HTERT RPE-1 (cell line): ENCODE measurements around the gene ART5.

ENCODE experiments used
- in situ Hi-C: fragments of 300-500 bp; cut with MboI; formaldehyde crosslinking; loops from 4 replicates; pipeline ENCODE4 v1.14.3; 2020; ENCODE audit warnings: low sequenced_read_pairs

Gene ART5, protein sequence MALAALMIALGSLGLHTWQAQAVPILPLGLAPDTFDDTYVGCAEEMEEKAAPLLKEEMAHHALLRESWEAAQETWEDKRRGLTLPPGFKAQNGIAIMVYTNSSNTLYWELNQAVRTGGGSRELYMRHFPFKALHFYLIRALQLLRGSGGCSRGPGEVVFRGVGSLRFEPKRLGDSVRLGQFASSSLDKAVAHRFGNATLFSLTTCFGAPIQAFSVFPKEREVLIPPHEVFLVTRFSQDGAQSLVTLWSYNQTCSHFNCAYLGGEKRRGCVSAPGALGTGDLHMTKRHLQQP

DNA sequence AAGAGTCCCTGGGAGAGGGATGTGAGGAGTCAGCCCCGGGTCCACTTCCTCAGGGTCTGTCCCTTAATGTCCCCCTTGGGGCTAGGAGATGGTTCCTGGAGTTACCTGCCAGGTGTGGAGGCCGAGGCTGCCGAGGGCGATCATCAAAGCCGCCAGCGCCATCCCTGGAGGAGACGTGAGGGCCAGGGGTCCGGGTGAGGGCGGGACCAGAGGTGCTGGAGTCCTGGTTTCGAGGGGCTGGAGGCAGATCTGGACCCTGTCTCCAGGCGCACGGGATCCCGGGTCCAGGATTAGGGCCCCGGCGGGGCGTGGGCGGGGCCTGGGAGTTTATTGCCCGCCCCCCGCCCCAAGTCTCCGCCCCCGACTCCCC is at the start of gene ART5:
Gene ART5 (minus strand): TSS at position 292 of the 370 bp plus-strand sequence. CDS start 130 bp downstream, at position 162.
- in situ Hi-C loops, result no loop called here

DNA sequence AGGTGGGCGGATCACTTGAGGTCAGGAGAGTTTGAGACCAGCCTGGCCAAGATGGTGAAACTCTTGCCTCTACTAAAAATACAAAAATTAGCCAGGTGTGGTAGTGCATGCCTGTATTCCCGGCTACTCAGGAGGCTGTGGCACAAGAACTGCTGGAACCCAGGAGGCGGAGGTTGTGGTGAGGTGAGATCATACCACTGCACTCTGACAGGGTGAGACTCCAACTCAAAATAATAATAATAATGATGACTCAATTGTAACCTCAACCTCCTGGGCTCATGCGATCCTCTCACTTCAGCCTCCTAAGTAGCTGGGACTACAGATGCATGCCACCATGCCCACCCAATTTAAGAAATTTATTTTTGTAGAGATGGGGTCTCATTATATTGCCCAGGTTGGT is 45.0 kb upstream of the ART5 start:
- in situ Hi-C loops, result no loop called here

DNA sequence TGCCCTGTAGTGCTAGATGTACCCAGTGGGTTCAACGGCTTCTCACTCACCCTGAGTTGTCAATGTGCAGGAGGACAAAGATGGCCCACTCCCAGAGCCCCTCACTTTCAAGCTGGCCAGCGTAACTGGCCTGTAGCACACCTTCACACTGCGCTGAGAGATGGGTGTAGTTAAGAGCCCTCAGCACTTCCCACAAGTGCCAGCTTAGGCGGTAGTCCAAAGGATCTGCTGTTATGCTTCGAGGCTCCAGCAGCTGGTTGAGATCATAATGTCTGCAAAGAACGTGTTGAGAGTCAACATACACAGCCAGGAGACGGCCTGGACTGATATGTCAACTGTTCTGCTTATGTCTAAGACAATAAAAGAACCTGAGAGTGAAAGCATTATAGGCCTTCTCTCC is 44.1 kb upstream of the ART5 start:
- in situ Hi-C loops, result no loop called here

DNA sequence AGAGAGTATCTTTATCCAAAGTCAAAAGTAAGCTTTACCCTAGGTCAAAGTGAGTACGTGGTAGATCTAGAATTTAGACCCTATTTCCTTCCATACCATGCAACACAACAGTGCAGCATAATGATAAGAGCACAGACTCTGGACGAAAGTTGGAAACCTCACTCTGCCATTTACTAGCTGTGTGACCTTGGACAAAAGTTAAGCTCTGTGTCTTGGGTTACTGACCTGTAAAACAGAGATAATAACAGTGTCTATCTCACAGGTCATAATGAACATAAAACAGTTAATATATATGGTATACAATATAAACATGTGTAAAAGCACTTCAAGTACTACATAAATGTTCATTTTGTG is 43.0 kb upstream of the ART5 start:
- in situ Hi-C loops, result no loop called here

DNA sequence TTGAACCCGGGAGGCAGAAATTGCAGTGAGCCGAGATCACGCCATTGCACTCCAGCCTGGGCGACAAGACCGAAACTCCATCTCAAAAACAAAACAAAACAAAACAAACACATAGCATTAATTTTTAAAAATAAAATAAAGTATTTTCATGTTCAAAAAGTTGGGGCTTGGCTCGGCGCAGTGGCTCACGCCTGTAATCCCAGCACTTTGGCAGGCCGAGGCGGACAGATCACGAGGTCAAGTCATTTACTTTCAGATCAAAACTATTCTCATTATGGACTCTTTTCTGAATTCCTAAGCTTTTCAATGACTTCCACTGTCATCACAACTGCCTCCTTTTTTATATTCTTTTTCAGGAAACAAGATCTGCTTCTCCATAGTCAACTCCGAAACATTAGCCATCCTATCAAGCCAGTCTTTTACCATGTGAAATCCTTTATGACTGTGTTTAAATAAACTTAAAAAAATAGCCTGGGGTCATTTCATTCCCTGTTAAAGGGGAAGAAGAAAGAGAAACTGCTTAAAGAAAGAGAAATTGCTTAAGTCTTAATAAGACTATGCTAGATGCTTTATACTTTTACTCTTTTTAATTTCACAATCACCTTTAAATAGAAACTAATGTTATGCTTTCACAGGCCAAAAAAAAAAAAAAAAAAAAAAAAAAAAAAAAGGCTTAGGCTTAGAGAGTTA is 42.5 kb upstream of the ART5 start:
- in situ Hi-C loops, result no loop called here

DNA sequence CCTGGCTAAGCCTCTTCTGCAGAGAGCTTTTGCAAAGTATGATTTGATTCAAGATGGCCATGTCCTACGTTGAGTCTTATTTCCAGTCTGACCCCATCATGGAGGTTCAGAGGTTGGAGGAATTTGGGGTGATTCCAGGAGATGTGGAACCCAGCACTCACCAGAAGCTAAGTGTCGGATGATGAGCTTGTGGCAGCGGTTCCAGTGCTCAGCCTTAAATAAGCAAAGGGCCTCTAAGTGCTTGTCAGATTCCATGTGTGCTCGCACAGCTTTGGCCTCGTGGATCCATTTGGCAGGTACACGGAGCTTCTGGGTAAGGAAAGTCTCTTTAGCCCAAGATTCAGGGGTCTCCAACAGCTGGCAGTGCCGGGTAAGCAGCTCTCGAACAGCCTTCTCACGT is 41.2 kb upstream of the ART5 start:
- in situ Hi-C loops, result no loop called here

DNA sequence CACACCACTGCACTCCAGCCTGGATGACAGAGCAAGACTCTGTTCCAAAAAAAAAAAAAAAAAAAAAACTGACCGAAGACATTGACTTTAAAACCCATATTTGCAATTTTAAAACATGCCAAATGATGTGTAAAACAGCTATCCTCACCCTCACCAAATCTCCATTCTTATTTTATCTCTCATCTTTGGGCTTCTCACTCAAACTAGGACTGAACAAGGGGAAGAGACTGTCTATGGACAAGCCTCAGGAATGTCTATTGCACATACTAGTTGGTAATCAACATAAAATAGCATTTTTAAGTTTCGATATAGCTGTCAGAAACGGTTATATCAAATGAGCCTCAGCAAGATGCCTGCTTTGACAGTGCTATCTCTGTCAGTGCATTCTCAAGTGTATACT is 37.3 kb upstream of the ART5 start:
- in situ Hi-C loops, result no loop called here

DNA sequence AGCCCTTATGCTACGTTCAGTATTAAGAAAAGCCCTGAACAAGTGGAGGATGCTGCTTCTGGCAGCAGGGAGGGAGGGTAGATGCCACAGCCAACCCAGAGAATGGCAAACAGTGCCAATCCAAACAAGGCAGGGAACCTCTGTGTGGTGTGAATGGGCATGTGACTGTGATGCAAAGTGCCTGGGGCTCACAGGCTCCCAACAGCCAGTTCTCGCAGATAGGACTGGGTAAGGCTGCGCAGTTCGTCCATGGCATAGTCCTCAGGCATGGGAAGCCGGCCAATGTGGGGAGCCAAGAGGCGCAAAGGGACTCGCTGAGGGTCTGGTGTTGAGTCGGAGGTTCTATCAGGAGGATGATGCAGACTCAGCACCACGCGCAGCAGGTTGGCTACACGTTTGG is 34.2 kb upstream of the ART5 start:
- in situ Hi-C loops, result no loop called here

DNA sequence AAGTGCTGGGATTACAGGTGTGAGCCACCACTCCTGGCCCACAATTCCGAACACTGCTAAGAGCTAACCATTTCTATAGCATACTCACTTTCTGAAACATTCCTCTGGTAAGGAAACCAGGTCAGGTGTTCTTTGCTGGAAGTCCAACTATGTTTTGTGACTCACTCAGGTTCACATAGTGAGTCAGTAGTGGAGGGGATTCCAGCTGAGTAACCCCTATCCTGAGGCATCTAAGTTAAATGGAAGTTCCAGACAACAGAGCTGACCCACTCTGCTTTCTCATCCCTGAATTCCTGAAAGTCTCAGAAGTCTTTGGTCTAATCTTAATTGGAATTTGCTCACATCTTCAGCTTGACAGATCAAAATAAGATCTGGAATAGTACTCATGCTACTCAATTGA is 32.4 kb upstream of the ART5 start:
- in situ Hi-C loops, result no loop called here

DNA sequence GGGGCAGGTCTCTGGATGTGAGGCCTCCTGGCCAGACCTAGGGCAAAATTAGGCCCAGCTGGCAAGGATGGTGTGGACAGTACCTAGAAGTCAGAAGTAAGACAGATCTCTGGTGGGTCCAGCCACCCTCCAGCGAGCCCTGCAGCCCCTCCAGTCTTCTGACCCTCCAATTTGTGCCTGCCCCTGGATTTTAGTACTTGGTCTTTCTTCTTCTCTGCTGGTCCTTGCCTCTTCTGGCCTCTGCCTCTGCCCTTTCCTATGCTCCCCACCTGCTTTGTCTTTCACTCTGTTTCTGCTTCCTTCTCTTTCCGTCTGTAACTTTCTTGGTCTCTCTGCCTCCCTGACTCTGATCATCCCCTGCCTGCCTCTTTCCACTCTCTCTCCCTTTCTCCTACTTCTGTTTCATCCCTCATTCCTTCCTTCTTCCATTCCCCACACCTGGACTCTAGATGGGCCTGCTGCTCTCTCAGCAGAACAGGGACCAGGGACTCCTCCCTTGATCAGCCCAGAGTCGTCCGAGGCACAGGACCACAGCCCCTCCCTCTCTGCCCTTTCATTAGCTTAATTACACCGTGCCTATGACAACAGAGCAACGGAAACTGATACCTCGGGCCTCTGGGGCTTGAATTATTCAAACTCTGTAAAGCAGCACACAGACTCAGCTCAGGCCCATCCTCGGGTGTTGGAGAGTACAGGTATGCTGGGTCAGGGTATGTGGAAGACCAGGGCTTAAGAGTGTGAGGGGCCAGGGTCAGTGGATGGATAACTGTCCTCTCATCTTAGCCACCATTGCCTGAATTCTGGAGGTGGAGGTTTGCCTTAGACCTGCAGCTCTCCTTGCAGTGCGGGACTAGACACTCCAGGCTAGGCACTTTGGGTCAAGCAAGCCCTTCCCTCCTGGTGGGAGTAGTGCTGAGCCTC is 29.8 kb upstream of the ART5 start, which contains the start of gene CHRNA10:
Gene CHRNA10 (minus strand): TSS at position 51 of the 921 bp plus-strand sequence. CDS start 72 bp downstream, outside the sequence.
- in situ Hi-C loops, result no loop called here

DNA sequence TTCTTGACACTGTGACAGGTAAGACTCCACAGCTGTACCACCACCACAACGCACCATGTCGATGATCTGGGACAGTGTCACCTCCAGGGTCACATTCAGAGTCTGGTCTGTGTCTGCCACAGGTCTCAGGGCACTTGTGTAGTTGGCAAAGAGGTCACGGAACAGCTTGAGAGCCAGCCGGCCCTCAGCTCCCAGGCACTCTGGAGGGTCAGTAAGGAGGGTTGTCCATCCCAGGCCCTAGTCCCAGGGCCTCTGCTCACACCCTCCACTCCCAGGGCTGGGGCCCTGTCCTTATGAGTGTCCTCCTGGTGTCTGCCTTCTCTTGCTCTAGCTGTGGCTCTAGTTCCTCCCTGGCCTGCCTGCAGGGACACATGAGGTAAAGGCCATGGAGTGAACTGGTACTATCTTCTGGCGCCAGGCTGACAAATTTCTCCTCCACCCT is 28.0 kb upstream of the ART5 start:
- in situ Hi-C loops, result no loop called here

DNA sequence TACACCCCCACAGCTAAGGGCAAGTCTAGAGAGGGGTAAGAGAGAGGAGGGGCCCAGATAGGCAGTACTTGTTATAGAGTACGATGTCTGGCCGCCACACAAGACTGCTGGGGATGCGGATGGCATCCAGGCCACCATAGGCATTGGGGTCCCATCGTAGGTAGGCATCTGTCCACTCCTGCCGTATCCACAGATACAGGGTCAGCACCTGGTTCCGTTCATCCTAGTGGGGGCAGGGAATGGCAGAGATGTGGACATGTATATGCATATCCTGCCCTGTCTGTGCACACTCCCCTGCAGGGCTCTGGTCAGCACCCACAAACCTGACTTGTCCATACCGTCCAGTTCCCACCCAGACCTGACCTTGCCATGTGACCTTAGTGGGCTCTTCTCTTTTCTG is 27.3 kb upstream of the ART5 start:
- in situ Hi-C loops, result no loop called here

DNA sequence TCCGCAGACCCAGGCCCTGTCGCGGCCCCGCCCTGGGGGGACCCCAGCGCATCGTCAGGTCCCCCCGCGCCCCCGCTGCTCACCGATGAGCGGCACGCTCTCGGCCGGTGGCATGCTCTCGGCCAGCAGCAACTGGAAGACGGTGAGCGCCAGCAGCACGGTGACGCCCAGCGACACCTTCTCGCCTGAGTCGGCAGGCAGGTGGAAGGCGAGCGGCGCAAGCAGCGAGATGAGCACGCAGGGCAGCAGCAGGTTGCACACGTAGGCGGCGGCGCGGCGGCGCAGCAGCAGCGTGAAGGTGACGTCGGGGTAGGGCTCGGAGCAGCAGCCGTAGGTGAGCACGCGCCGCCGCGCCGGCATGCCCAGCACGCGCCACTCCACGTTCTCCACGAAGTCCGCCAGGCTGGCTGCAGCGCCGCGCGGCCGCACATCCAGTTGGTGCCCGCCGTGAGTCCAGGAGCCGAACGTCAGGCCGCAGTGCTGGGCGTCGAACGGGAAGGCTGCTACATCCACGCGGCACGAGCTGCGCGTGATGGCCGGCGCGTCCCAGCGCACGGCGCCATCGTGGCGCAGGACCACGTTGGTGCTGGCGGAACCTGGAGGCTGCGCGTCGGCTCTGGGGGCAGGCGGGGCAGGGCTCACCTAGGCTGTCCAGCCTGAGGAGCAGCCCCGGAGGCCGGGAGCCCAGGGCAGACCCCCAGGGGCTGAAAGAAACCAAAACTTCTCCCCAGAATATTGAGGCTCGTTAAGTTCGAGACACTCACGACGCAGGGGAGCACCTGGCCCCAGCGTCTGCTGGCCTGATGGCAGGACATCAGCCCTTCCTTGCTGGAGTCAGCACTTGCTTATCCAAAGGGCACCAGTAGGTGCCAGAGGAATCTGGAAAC is 25.6 kb upstream of the ART5 start:
- in situ Hi-C loops, result no loop called here

DNA sequence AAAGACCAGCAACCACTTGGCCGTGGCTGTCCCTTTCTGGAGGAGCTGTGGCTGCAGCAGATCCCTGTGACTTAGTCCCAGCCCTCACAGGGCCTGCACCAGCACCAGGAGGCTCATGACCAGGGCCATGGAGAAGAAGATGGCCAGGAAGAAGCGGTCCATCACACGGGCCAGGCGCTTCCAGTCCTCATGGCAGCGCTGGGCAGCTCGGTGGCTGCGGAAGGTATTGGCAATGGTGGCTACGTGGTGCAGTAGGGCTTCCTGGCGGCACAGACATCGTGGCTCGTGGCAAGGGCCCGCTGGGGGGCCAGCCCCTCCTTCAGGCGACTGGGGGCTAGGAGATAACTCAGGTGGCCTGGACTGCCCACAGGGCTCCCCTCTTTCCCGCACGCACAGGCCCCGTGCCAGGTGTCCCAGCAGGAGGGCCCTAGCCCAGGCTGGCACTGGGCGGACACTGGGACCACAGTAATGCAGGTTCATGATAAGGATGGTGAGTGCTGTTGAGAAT is 24.3 kb upstream of the ART5 start:
- in situ Hi-C loops, result no loop called here

DNA sequence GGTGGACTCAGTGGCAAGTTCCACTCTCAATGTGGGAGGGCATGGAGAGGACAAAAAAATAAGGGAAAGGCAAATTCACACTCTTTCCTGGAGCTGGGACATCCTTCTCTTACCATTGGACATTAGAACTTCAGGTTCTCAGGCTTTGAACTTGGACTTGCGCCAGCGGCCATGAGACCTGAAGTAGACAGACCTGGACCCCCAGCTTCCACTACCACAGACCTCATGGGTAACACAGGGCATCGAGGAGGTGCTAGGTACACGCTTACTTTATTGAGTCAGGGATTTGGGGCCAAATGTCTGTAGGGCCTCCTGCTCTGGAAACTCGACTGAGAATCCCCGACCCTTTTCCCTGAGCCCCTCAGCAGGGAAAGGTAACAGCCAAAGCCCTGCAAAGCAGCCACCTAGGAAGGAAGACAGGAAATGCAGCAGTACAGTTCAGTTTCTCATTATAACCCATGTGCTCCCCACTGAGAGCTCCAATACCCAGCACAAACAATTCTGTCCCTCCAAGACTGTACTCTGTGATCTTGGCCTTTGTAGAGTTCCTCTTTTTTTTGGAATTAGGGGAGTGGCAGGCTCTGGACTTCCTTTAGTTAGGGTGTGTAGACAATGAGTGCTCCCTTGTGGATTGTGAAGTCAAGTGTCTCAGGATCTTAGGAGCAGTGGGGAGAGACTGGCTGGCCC is 23.7 kb upstream of the ART5 start:
- in situ Hi-C loops, result no loop called here

DNA sequence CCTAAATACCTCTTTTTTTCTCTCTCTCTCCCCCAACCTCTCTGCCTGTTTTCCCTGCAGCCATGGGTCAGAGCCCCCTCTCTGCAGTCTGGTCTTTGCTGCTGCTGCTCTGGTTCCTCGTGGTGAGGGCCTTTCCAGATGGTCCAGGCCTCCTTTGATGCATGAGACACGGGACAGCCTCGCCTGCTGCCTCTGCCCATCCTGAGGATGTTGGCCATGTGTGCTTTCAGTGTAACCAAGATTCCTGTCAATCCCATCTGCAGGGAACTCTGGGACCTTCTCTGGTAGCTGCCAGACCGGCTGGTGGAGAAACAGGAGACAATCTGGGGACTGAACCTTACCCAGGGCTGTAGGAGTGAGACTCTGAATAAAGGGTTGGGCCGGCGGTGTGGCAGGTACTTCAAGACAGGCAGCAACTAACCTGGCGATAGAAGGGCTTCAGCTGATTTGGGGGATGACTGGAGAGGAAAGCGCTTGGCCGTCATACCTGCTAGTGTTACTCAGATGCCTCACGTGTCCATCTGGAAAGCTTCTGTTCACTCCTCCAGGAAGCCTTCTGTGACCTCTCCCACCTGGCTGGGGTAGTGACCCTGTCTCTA is 22.3 kb upstream of the ART5 start:
- in situ Hi-C loops, result no loop called here

DNA sequence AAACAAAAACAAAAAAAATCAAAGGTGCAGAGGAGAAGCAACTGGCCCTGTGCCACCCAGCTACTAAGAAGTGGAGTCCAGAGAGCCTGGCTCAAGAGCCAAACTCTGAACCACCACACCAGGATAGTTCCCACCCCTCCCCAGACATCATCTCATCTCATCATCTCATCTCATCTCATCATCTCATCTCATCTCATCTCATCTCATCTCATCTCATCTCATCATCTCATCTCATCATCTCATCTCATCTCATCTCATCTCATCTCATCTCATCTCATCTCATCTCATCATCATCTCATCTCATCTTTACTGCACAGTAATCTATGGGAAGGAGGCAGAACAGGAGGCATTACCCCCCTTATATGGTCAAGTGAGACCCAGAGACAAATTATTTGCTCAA is 21.1 kb upstream of the ART5 start:
- in situ Hi-C loops, result no loop called here

DNA sequence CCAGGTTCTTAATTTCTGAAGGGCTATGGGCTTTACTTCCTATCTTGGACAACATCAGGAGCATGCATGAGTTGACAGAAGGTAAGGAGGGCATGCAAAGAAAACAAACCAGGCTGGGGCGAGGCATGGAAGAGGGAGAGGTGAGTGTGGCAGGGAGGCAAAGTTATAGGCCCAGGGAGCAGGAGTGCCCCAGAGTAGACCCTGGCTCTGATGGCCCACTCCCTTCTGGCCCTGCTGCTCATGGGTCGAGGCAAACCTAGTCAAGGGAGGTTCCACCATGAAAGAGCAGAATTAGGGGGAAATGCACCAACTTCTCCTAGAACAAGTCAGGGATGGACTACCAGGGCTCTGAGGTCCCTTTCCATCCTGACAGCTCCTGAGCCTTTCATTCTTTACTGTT is 19.2 kb upstream of the ART5 start:
- in situ Hi-C loops, result no loop called here
